ENCODE results near the gene ZSWIM5.
A peak's percentile ranks its signal among the peaks of the same experiment; 100 is the strongest.
"Not testable (repeated sequence)": the region's sequence is repeated elsewhere in the genome, so short reads cannot be mapped to it uniquely, and the experiment has no call there.

The ZSWIM5 gene

DNA sequence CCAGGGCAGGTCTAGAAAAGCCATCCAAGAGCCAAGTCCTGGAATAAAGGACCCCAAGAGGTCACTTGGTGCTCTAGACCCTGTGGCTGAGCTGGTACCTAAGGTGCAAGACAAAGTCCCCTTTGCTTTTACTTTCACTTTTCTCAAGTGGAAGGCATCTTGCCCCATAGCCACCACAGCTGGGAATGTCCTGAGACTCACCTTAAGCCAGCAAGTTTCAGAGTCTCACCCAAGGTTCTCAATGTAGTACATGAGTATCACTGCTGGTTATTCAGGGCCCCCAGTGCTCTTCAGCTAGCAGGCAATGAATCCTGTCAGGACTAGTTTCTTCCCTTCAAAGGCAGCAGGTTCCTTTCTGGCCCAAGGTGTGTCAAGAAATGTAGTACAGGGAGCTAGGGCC is 126.9 kb downstream of the ZSWIM5 start:
- no peak for DNase-seq

DNA sequence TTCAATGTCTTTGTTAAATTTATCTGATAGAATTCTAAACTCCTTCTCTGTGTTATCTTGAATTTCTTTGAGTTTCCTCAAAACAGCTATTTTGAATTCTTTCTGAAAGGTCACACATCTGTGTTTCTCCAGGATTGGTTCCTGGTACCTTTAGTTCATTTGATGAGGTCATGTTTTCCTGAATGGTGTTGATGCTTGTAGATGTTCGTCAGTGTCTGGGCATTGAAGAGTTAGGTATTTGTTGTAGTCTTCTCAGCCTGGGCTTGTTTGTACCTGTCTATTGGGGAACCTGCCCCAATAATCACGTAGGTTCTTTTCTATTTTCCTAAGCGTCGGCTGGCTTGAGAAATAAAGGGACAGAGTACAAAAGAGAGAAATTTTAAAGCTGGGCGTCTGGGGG is 129.4 kb downstream of the ZSWIM5 start:
- not testable (repeated sequence) for DNase-seq

DNA sequence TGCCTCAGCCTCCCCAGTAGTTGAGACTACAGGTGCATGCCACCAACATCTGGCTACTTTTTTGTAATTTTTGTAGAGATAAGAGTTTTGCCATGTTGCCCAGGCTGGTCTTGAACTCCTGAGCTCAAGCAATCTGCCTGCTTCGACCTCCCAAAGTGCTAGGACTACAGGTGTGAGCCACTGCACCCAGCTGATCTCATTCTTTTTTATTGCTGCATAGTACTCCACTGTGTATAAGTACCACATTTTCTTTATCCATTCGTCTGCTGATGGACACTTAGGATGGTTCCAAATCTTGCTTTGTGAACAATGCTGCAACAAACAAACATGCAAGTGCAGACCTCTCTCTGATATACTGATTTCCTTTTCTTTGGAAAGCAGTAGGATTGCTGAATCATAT is 134.8 kb downstream of the ZSWIM5 start:
- DNase-seq, result no peak

DNA sequence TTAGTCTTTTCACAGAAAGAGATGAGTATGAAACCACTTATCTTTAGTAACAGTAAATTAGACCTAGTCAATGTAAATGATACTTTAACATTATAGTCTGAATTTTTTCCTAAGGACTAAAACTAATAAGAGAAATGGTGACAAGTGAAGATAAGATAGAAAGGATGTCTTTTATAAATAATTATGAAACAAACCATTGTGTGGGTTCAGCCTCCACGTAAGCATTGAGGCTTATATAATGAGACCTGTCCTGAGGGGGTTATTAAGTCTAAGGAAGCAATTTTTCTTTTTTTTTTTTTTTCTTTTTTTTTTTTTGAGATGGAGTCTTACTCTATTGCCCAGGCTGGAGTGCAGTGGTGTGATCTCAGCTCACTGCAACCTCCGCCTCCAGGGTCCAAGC is 138.6 kb downstream of the ZSWIM5 start:
- DNase-seq, result no peak

DNA sequence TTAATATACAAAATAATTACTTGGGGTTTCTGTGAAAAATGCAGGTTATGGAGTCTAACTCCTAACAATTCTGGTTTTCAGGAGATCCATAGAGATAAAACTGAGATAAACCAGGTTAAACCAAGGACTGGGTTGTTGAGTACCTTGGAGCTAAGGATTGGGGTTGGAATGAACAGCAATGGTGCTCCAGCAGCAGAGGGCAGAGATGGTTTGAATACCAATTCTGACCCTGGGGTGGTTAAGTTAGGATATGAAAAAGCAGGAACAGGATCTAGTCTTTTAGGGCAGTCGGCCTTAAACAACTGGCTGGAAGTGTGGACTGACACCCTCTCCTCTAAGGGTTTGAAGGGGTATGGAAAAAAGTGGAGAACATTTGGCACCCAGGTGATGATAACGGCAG is 141.3 kb downstream of the ZSWIM5 start:
- DNase-seq, result no peak

DNA sequence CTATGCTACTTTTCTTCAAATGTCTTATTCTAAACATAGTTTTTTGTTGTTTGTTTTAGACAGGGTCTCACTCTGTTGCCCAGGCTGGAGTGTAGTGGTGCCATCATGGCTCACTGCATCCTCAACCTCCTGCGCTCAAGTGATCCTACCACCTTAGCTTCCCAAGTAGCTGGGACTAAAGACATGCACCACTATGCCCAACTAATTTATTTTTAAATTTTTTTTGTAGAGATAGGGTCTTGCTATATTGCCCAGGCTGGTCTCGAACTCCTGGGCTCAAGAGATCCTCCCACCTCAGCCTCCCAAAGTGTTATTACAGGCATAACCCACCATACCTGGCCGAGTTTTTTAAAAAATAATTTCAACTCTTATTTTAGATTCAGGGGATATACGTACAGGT is 143.9 kb downstream of the ZSWIM5 start:
- DNase-seq, result not testable (repeated sequence)

DNA sequence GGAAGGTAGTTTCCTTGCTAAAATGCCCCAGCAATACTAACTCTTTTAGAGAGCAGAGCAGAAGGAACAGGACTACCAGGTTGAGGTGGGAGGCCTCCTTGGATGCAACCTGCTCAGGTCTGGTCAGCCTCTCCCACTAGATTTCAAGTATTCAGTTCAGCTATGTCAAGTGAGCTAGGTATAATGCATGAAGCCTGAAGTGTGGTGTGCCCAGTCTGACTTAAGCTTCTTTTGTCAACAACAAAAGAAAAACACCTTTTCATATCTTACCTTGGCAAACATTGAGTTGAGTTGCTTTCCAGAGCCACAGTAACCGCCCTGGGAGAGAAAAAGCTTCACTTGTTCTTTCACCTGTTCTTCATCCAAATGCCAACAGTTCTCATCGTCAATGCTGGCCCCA is 146.6 kb downstream of the ZSWIM5 start:
- DNase-seq, result no peak

DNA sequence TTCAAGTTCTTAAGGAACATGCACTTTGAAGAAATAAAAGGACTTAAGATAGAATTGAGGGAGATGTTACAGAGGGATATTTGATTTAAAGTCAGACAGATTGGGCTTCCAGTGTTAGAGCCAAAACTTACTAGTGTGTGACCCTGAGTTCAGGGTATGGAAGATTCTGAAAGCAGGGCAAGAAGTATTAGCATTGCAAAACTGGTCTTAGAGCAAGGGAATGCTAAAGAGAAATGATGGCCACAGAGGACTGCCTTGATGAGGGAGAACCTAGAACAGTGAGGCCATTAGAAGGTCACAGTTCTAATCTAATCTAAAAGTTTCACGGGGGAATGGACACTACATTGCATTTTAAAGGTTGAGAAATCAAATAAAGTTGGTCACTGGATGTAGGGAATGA is 148.9 kb downstream of the ZSWIM5 start:
- DNase-seq, result no peak

DNA sequence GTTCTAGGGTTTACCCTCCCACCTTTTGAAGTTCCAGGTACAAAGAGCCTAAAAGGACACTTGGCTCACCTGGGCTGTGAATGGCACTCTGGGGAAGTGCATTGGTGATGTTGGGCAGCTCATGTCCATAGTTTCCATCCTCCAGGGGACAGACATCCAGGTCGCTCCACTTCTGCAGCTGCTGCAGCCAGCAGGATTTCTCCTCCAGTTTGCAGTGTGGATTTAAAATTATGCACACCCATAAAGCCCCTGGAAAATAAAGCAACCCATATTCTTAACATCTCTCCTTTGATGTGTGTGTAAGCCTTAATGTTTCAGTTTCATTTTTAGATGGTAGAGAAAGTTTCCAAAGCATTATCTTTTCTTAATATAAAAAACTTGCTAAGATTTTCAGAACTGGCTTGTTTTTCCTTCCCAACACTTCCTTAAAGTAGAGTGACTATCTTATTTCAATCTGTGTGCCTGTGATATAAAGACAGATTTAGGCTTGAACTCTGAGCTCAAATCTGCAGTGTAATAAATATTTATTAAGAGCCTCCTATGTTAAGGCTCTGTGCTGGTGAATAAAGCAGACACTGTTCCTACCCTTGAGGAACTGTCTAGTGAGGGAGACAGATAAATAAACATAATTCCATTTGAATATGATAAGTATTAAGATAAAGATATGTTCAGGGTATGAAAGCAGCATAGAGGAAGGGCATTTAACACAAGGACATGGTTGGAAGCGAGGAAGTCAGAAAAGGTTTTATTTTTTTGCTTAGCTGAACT is 155.2 kb downstream of the ZSWIM5 start:
- no peak for DNase-seq

DNA sequence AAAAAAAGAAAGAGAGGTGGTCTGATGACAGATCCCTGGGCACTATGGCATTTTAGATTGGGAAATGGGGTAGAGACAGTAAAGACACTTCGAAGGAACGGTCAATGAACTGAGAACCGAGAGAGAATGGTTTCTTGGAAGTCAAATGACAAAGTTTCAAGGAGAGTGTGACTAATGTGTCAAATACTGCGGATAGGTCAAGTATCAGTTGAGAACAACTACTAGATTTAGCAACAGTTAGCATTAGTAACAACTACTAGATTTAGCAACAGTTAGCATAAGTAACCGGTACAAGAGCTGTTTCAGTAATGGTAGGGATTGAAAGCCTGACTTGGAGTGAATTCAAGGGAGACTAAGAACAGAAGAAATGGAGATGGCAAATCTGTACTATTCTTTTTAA is 159.4 kb downstream of the ZSWIM5 start:
- no peak for DNase-seq

DNA sequence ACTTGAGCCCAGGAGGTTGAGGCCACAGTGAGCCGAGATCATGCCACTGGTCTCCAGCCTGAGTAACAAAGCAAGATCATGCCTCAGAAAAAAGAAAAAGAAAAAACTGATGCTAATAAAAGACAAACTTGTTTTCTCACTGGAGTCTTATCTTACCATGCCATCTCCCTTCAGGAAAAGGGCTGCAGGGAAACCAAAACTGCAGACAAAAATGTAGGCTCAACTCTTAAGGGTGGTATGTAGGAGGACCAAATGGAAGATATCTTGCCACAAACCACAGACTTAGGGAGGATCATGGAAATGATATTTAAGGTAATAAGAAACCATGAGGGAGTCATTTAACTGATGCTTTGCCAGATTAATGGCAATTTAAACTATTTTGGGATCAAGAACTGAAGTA is 161.5 kb downstream of the ZSWIM5 start:
- DNase-seq, result no peak

DNA sequence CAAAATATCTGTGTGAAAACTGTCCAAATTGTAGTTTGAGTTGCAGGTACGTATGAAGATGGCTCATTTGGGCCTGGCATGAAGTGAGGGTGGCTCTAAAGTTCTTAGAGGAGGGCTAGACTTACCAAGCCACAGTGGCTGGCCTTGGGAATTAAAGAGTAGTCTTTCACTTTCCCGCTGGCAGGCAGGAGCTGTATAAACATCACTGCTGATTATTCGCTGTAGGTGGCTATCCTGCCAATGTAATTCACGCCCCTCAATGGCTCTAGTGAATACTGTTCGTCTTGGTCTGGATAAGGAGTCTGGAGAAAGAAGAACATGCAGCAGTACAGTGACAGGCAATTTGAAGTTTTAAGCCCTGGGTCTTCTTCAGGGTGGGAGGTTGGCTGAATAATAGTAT is 163.3 kb downstream of the ZSWIM5 start:
- no peak for DNase-seq

DNA sequence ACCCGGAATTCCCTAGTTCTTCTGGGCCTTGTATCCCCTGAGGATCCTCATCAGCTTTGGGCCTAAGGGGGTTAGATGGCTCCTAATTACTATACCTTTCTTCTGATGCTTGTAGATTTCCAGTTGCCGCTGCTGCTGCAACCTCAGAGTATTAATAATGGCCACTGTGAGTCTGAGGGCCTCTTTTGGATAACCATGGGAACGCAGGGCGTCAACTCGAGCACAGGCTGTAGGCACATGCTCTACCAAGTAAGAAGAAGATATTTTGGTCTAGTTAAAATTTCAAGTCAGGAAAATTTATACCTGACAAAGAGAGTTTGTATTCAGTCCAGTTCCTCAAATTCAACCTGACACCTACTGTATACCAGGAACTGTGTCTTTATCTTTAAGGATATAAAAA is 166.1 kb downstream of the ZSWIM5 start:
- DNase-seq, result no peak

DNA sequence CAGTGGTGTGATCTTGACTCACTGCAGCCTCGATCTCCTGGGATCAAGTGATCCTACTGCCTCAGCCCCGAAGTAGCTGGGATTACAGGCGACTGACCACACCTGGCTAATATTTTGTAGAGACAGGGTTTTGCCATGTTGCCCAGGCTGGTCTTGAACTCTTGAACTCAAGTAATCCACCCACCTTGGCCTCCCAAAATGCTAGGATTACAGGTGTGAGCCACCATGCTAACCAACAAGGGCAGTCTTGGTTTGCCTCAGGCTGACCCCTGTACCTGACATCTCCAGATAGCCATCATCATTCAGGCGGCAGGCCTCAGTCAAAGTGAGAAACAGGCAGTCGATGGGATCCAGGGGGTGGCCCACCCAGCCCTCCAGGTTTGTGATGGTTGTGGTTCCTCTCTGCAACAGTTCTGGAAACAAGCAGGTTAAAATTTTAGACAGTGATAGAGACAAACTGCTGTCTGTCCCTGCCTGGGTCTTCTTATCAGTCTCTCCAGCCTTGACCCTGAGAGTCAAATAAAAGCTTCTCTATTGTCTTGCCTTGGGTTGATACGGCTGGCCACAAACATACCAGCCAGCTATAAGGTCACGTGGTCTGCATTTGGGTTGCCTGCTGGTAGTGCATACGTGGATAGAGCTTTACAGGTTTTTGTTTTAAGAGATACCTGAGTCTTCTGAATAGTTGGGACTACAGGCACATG is 167.6 kb downstream of the ZSWIM5 start:
- DNase-seq, result no peak

DNA sequence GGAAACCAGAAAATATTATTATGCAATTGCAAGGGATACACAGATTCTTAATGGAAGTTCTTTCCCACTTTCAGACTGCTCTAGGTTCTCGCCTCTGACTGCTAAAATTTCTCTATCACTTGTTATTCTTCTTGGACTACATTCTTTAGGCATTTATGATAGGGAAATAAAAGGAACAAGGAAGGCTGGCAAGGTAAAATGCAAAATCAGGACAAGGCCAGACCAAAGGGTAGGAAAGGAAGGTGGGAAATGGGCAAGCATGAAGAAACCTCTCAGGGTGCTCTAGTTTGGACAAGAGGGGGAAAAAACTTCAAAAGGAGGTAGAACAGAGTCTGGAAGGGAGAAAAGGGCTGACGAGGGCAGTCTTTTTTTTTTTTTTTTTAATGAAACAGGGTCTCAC is 168.2 kb downstream of the ZSWIM5 start:
- DNase-seq, result no peak

DNA sequence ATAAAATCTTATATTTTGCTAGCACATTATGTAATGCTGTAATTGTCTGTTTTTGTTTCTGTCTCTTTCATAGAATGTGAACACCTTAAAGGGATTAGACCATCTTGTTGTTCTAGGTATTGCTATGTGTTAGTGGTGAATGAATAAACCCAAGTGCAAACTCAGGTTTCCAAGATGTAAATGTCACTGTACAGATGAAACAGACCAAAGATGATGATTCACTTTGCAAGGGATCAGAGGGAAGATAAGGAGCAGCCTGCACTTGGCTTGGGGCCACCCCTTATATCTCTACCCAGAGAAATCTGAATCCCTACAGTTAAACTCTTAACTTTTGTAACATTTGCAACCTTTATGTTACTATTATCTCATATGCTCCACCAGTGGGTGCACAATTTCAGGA is 168.9 kb downstream of the ZSWIM5 start:
- DNase-seq, result no peak

DNA sequence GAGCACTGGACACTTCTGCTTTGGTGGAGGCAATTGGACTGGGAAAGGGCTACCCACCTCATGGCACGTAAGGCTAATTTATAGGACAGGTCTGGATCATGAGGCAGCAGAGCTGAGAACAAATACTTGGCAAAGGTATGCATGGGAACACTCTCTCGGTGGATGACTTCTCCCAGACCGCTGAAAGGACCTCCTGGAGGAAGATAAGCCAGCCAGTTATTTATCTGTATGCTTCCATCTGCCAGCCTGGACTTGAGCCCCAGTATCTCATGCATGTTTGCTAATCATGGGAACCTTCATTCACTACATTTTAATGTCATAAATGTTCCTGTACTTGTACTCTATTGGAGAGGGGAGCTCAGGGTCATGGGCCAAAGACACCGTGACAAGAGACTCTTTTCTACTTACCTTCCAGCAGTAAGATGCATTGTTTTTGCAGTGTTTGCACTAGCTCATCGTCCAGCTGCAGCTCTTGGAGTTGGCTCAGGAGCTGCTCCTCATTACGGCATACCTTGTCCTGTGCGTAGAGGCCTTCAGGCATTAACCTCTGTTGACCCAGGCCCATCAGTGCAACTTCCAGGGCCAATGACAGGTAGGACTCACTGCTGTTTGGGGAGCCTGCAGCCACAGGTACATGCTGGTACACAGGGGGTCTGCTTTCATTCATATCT is 170.6 kb downstream of the ZSWIM5 start:
- DNase-seq, result no peak

DNA sequence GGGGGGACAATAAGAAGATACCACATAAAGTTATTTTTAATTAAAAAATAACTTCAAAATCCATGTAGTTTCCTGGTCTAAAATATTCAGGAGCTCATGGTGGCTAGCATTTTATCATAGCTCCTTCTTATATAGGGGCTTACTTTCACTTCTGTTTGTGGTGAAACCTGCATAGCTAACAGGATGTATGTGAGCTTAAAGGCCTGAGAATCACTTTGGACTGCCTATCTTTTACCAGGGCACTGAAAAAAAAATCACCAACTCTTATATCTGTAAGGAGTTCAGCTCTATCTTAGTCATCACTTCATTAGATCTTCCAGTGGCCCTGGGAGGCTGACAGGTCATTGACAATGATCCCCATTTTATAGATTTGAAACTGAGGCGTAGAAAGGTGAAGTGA is 173.0 kb downstream of the ZSWIM5 start:
- no peak for DNase-seq

DNA sequence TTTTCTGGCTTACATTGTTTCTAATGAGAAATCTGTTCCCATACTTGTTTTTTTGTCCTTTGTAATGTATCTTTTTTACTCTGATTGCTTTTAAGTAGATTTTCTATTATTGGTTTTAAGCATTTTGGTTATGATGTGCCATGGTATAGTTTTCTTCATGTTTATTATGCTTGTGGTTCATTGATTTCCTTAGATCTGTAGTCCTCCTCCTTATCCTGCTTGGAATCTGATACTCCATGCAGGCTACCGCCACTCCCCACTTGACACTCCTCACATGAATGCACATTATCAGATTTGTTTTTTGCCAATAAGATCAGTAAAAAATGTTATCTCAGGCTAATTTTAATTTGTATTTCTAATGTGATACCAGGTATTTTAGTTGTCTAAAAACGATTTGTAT is 173.6 kb downstream of the ZSWIM5 start:
- no peak for DNase-seq

DNA sequence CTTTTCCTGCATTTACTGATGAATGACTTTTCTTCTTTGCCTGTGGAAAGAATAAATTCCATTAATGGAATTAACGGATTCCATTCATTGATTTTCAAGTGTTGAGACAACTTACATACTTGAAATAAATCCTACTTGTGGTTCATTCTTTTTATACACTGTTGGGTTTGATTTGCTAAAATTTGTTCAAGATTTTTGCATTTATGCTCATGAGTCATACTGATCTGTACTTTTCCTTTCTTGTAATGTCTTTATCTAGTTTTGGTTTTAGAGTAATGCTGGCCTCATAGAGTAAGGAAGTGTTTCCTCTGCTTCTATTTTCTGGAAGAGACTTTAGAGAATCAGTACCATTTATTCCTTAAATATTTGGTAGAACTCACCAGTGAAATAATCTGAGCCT is 180.0 kb downstream of the ZSWIM5 start:
- no peak for DNase-seq

DNA sequence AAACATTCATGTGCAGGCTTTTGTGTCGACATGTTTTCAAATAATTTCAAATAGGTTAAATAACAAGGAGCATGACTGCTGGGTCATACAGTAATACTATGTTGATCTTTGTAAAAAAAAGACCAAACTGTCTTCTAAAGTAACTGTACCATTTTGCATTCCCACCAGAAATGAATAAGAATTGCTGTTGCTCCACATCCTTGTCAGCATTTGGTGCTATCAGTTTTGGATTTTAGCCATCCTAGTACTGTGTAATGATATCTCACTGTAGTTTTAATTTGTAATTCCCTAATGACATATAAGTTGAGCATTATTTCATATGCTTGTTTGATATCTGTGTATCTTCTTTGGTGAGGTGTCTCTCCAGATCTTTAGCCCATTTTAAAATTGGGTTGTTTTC is 182.7 kb downstream of the ZSWIM5 start:
- no peak for DNase-seq

DNA sequence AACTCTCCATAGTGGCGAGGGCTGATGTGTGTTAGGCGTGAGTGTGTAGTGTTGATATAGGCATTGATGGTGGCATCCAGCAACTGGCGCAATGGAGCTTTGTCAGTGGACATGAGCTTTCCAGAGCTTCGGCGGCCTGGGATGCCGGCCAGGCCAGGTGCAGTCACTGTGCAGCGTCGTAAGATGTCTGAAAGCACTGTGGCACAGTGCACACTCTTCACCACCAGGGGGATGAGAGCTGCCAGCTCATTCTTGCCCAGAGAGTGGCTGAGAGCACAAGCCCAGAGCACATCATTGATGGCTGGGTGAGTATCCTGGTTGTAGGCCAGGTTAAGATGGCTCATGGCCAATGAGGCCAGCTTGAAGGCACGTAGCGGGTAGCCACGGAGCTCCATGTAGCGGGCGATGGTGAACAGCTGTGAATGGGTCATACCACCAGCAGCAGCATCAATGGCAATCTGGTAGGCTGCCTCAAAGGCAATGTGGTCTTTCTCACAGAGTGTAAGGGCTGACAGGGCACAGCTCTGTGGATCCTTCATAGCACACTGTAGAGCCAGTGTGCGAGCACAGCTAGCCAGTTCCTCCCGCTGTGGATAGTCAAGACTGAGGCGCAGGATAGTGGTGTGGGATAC is 187.7 kb downstream of the ZSWIM5 start:
- DNase-seq, result peak; percentile 45

DNA sequence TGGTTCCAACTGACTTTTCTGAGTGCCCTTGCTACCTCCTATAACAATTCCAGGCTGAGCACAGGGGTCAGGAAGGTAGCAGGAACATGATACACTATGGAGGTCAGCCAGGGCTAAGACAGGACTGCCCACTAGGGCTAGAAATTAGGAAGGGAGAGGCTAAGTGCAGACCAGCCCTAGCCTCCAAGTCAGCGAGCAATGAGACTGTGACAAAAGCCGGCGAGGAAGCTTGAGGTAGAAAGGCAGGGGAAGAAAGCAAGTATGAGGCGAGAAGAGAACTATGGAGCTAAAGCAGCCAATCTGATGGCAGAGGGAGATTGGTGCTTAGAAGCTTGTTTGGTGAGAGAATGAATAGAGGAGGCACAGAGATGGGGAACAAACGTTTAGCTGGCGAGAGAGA is 189.6 kb downstream of the ZSWIM5 start:
- DNase-seq, result no peak

Measured in NCI-H345 (cell line).